ENCODE measurements around the gene LAMC2.
"Not testable (repeated sequence)": the region's sequence is repeated elsewhere in the genome, so short reads cannot be mapped to it uniquely, and the experiment has no call there.

The LAMC2 gene

GRCh38 chr1:183143576-183144315 lies 42.3 kb upstream of the LAMC2 start:
- in situ Hi-C loops (cut with MboI; ENCODE audit: low pct_unique_long_range_greater_than_20kb, low sequenced_read_pairs, unreplicated experiment), result no loop called here
- no peak for DNase-seq (ENCODE audit: low spot score)
- TF ChIP-seq CTCF (IDR thresholded peaks at IDR 0.05; ENCODE audit: extremely low read depth, insufficient read depth, missing control alignments), result no peak

- TF ChIP-seq CTCF (IDR thresholded peaks at IDR 0.05; ENCODE audit: extremely low read depth, insufficient read depth, missing control alignments), result no peak
- DNase-seq (ENCODE audit: low spot score), result no peak
- in situ Hi-C loops (cut with MboI; ENCODE audit: low pct_unique_long_range_greater_than_20kb, low sequenced_read_pairs, unreplicated experiment), result no loop called here
Measured at GRCh38 chr1:183144752-183145151, 41.3 kb upstream of the LAMC2 start.

- in situ Hi-C loops (cut with MboI; ENCODE audit: low pct_unique_long_range_greater_than_20kb, low sequenced_read_pairs, unreplicated experiment), result no loop called here
- TF ChIP-seq CTCF (IDR thresholded peaks at IDR 0.05; ENCODE audit: extremely low read depth, insufficient read depth, missing control alignments), result no peak
- no peak for DNase-seq (ENCODE audit: low spot score)
Measured at GRCh38 chr1:183147735-183148134, 38.3 kb upstream of the LAMC2 start.

GRCh38 chr1:183148599-183148998 lies 37.5 kb upstream of the LAMC2 start:
- in situ Hi-C loops (cut with MboI; ENCODE audit: low pct_unique_long_range_greater_than_20kb, low sequenced_read_pairs, unreplicated experiment), result no loop called here
- DNase-seq (ENCODE audit: low spot score), result no peak

GRCh38 chr1:183149273-183149672 lies 36.8 kb upstream of the LAMC2 start:
- no peak for DNase-seq (ENCODE audit: low spot score)
- no peak for TF ChIP-seq CTCF (IDR thresholded peaks at IDR 0.05; ENCODE audit: extremely low read depth, insufficient read depth, missing control alignments)
- in situ Hi-C loops (cut with MboI; ENCODE audit: low pct_unique_long_range_greater_than_20kb, low sequenced_read_pairs, unreplicated experiment), result no loop called here

More at GRCh38 chr1:183148599-183148998, 37.5 kb upstream of the LAMC2 start:
- no peak for TF ChIP-seq CTCF (IDR thresholded peaks at IDR 0.05; ENCODE audit: extremely low read depth, insufficient read depth, missing control alignments)

GRCh38 chr1:183150032-183150431 lies 36.0 kb upstream of the LAMC2 start:
- in situ Hi-C loops (cut with MboI; ENCODE audit: low pct_unique_long_range_greater_than_20kb, low sequenced_read_pairs, unreplicated experiment); DNase-seq (ENCODE audit: low spot score): not testable (repeated sequence)

- no peak for TF ChIP-seq CTCF (IDR thresholded peaks at IDR 0.05; ENCODE audit: extremely low read depth, insufficient read depth, missing control alignments)
- no peak for DNase-seq (ENCODE audit: low spot score)
- in situ Hi-C loops (cut with MboI; ENCODE audit: low pct_unique_long_range_greater_than_20kb, low sequenced_read_pairs, unreplicated experiment), result no loop called here
Measured at GRCh38 chr1:183150445-183150844, 35.6 kb upstream of the LAMC2 start.
